Activated B cell treated with CpG ODN at 0.5 μM for 24 hours (primary cell): ENCODE measurements around the gene S100Z. TPM values are rescaled to one million over a fixed set of nuclear protein-coding genes. Genes with fewer than 3 reads are reported as not detected.
"Not testable (repeated sequence)": the region's sequence is repeated elsewhere in the genome, so short reads cannot be mapped to it uniquely, and the experiment has no call there.

Experiments
- ATAC-seq: fragments of 200-7000 bp; cut with Tn5 transposase; one replicate; pipeline ENCODE4 v1.10.0; 2021; ENCODE audit warnings: low read depth, mild to moderate bottlenecking, moderate library complexity
- CTCF ChIA-PET: fragments of 350-600 bp; sonication (Branson Sonifier 250); formaldehyde crosslinking; loops from one replicate; lab custom pipeline; 2021; ENCODE audit warnings: antibody characterized with exemption; lab: Charles Lee
- POLR2A ChIA-PET: fragments of 350-600 bp; sonication (Branson Sonifier 250); formaldehyde crosslinking; loops from one replicate; lab custom pipeline; 2021; ENCODE audit warnings: antibody characterized with exemption; lab: Charles Lee
- DNase-seq: peaks from one replicate; pipeline ENCODE4 v3.0.0; 2022
- H3K27ac Mint-ChIP-seq: one replicate; pipeline ENCODE4 v1.8.0; 2020; ENCODE audit warnings: mixed read lengths
- H3K27me3 Mint-ChIP-seq: one replicate; pipeline ENCODE4 v1.8.0; 2021; ENCODE audit warnings: mixed read lengths
- H3K36me3 Mint-ChIP-seq: one replicate; pipeline ENCODE4 v1.8.0; 2021; ENCODE audit warnings: low read depth, mixed read lengths
- H3K4me1 Mint-ChIP-seq: one replicate; pipeline ENCODE4 v1.8.0; 2021; ENCODE audit warnings: mixed read lengths
- H3K4me3 Mint-ChIP-seq: one replicate; pipeline ENCODE4 v1.8.0; 2020; ENCODE audit warnings: mild to moderate bottlenecking, mixed read lengths
- H3K9me3 Mint-ChIP-seq: one replicate; pipeline ENCODE4 v1.8.0; 2020; ENCODE audit warnings: mixed read lengths
- CTCF ChIP-seq: fragments of 200-600 bp; IDR thresholded peaks from one replicate; pipeline ENCODE4 v1.8.0; 2022; ENCODE audit warnings: antibody characterized with exemption, mild to moderate bottlenecking
- intact Hi-C: fragments of 100-400 bp; cut with micrococcal nuclease; formaldehyde crosslinking; loops from one replicate; pipeline ENCODE4 v1.15.1; 2024
- total RNA-seq: library from RNA; stranded (reverse); gene quantifications from 2 replicates; pipeline ENCODE4 v1.2.3, GENCODE V29; 2022

S100Z gene
- total RNA-seq, 1 donor from 2014 or later: not detected

- no peak for TF ChIP-seq CTCF
- DNase-seq (no peak), ATAC-seq (no peak)
- Mint-ChIP-seq H3K36me3 (no peaks in the 10 kb centered on the region), H3K9me3 (peaks cover 8% of the 10 kb centered on the region), H3K4me3 (no peak overlapping the region), H3K27ac (no peak overlapping the region), H3K27me3 (peaks cover 10% of the 10 kb centered on the region), H3K4me1 (no peaks in the 10 kb centered on the region)
- POLR2A ChIA-PET: no interaction called here
- intact Hi-C loops: no loop called here
- CTCF ChIA-PET: no interaction called here
These were observed 94.8 kb downstream of the S100Z start for GRCh38 chr5:76944638-76945037.

DNA sequence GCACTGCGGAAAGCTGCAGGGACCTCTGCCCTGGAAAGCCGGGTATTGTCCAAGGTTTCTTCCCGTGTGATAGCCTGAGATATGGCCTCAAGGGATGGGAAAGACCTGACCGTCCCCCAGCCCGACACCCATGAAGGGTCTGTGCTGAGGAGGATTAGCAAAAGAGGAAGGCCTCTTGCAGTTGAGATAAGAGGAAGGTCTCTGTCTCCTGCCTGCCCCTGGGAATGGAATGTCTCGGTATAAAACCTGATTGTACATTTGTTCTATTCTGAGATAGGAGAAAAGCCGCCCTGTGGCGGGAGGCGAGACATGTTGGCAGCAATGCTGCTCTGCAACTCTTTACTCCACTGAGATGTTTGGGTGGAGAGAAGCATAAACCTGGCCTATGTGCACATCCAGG is 95.4 kb downstream of the S100Z start:
- H3K36me3 Mint-ChIP-seq, intact Hi-C loops, H3K9me3 Mint-ChIP-seq, H3K4me3 Mint-ChIP-seq, POLR2A ChIA-PET, H3K27ac Mint-ChIP-seq, ATAC-seq, CTCF ChIA-PET, H3K4me1 Mint-ChIP-seq, DNase-seq: not testable (repeated sequence)
- H3K27me3 Mint-ChIP-seq: peaks cover 11% of the 10 kb centered on the region

DNA sequence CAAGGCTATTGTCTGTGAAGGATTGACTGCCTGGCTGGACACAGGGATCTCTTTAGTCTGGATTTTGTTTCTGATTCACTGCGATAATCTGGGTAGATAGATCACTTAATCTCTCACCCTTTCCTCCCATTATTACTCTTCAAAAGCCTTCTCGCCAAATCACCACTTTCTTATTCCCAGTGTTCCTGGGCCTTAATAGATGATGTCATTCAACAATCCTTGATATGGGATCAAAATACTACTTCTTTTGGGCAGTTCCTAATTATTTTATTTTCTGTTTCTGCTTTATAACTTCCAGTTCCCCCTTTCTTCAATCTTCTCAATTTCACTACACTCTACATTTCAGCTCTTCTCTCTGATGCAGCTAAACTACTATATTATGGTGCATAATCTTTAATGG is 96.3 kb downstream of the S100Z start:
- CTCF ChIA-PET: no interaction called here
- ATAC-seq (no peak), DNase-seq (no peak)
- H3K4me3 Mint-ChIP-seq: no peak overlapping the region
- peaks cover 6% of the 10 kb centered on the region for H3K9me3 Mint-ChIP-seq
- no peak for TF ChIP-seq CTCF
- no peaks in the 10 kb centered on the region for H3K4me1 Mint-ChIP-seq
- H3K36me3 Mint-ChIP-seq: no peaks in the 10 kb centered on the region
- POLR2A ChIA-PET: no interaction called here
- intact Hi-C loops: no loop called here
- H3K27ac Mint-ChIP-seq: no peak overlapping the region
- H3K27me3 Mint-ChIP-seq: peaks cover 11% of the 10 kb centered on the region

GRCh38 chr5:76947082-76947503 is 97.3 kb downstream of the S100Z start:
- Mint-ChIP-seq H3K4me1 (no peaks in the 10 kb centered on the region), H3K4me3 (no peak overlapping the region), H3K27ac (no peak overlapping the region), H3K27me3 (peaks cover 15% of the 10 kb centered on the region), H3K36me3 (no peaks in the 10 kb centered on the region), H3K9me3 (peaks cover 2% of the 10 kb centered on the region)
- POLR2A ChIA-PET: no interaction called here
- ATAC-seq (no peak), DNase-seq (no peak)
- TF ChIP-seq CTCF: no peak
- CTCF ChIA-PET: no interaction called here
- intact Hi-C loops: no loop called here

DNA sequence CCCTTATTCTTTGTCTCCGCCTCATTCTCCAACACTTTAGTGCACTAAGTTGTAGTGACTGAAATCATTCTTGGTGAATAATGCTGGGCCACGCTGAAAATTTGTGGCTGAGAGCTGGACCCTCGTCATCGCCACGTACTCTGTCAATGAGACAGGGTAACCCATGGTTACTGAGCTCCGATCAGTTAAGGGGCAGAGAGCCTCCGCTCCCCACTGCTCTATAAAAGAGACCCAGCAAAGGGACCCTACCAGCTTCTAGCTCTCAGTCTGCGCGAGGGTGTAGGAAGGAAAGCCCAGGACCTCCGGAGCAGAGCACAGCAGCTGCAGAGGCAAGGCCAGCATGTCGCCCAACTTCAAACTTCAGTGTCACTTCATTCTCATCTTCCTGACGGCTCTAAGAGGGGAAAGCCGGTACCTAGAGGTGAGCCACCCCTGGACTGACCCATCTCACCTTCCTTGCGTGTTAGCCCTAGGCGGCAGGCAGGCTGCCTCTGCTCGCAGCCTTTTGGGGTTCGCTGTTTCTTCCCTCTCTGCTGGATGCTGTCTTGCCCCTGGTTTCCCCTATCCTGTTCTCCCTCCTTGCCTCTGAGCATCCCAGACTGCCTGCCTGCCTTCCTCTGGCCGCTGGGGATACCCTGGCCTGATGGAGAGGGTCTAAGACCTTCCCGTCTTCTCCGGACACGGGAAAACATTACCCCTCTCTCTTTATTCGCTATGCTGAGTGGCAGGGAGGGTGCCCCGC is 103.2 kb downstream of the S100Z start, which contains the start of gene CRHBP:
TSS of gene CRHBP (plus strand) at position 251 of the 742 bp plus-strand sequence. CDS start at position 341, 90 bp downstream.
- POLR2A ChIA-PET: no interaction called here
- CTCF ChIA-PET: no interaction called here

More for the DNA sequence above, 103.2 kb downstream of the S100Z start, which contains the start of gene CRHBP:
- no peak for TF ChIP-seq CTCF
- Mint-ChIP-seq H3K4me3 (no peak within 1 kb of the TSS), H3K27ac (no peak within 1 kb of the TSS), H3K27me3 (peaks cover 33% of the 10 kb centered on the region), H3K36me3 (no peaks in the 10 kb centered on the region), H3K9me3 (peaks cover 2% of the 10 kb centered on the region), H3K4me1 (peaks cover 11% of the 10 kb centered on the region)
- no peak for ATAC-seq
- no peak for DNase-seq
- intact Hi-C loops: no loop called here
